ENCODE measurements around the gene SIPA1L3. TPM values are rescaled to one million over a fixed set of nuclear protein-coding genes. Genes with fewer than 3 reads are reported as not detected.

SIPA1L3 gene
- total RNA-seq, 2 experiments from 2014 or later, result 8.9 to 9.8 TPM

DNA sequence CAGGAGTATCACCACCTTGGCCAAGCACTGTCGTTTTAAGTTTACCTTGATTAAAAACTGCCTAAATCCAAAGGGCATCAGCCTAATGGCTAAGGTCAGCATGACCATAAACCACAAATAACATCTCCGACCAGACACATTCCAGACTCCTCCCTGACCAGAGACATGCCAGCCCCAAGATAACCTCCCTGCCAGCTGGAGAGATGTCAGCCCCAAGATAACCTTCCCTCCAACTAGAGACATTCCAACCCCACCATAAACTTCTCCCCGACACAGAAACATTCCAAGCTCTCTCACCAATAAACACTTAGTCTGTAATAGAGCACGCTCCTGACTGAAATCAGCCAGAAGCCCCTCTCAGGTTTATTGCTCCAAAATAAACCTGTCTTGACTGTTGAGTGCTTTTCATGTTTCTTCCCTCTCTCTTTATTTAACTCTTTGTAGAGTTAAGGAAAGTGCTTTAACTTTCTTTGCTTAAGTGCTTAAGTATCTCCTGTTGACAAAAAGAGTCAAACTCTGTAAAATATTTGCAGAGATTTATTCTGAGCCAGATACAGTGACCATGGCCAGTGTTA, 37.2 kb upstream of the SIPA1L3 start:
- DNase-seq, result no peak
- Mint-ChIP-seq H3K4me3 (no peak overlapping the region), H3K9me3 (no peaks in the 10 kb centered on the region), H3K36me3 (ENCODE audit: low read depth) (no peaks in the 10 kb centered on the region), H3K4me1 (ENCODE audit: low read depth) (no peaks in the 10 kb centered on the region), H3K27me3 (peaks cover 10% of the 10 kb centered on the region), H3K27ac (no peak overlapping the region)
- POLR2A ChIA-PET, result no interaction called here
- TF ChIP-seq, protein P1, sequence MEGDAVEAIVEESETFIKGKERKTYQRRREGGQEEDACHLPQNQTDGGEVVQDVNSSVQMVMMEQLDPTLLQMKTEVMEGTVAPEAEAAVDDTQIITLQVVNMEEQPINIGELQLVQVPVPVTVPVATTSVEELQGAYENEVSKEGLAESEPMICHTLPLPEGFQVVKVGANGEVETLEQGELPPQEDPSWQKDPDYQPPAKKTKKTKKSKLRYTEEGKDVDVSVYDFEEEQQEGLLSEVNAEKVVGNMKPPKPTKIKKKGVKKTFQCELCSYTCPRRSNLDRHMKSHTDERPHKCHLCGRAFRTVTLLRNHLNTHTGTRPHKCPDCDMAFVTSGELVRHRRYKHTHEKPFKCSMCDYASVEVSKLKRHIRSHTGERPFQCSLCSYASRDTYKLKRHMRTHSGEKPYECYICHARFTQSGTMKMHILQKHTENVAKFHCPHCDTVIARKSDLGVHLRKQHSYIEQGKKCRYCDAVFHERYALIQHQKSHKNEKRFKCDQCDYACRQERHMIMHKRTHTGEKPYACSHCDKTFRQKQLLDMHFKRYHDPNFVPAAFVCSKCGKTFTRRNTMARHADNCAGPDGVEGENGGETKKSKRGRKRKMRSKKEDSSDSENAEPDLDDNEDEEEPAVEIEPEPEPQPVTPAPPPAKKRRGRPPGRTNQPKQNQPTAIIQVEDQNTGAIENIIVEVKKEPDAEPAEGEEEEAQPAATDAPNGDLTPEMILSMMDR (IDR thresholded peaks at IDR 0.05), result no peak
- intact Hi-C loops (cut with micrococcal nuclease), result no loop called here
- CTCF ChIA-PET, result no interaction called here
- no peak for ATAC-seq

DNA sequence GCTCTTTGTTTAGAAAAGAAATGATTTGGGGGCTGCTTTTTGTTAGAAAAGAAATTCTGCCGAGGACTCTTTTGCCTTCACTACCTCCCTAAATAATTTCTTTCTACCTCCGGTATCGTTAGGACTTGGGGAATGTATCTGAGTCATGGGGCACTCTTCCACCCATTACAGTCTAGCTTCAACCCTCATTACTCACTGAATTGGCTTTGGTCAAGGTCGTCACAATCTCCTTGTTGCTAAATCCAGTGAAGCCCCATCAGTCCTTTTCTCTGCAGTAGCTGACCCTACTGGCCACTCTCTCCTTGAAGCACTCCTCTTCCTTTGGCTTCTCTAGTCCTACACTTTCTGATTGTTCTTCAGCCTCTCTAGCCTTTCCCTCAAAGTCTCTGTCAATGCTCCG, 34.6 kb upstream of the SIPA1L3 start:
- POLR2A ChIA-PET, result no interaction called here

GRCh38 chr19:37874784-37875183, 32.2 kb upstream of the SIPA1L3 start:
- ChIA-PET POLR2A (no interaction called here), CTCF (no interaction called here)
- Mint-ChIP-seq H3K9me3 (no peaks in the 10 kb centered on the region), H3K27ac (no peak overlapping the region), H3K27me3 (peaks cover 7% of the 10 kb centered on the region), H3K4me3 (no peak overlapping the region), H3K4me1 (ENCODE audit: low read depth) (no peaks in the 10 kb centered on the region), H3K36me3 (ENCODE audit: low read depth) (no peaks in the 10 kb centered on the region)
- intact Hi-C loops (cut with micrococcal nuclease), result no loop called here
- TF ChIP-seq, protein P1 (IDR thresholded peaks at IDR 0.05), result no peak
- DNase-seq, result no peak
- ATAC-seq, result no peak

More for the DNA sequence above, 34.6 kb upstream of the SIPA1L3 start:
- Mint-ChIP-seq H3K4me1 (ENCODE audit: low read depth) (no peaks in the 10 kb centered on the region), H3K9me3 (no peaks in the 10 kb centered on the region), H3K36me3 (ENCODE audit: low read depth) (no peaks in the 10 kb centered on the region), H3K27ac (no peak overlapping the region), H3K27me3 (peaks cover 10% of the 10 kb centered on the region), H3K4me3 (no peak overlapping the region)
- intact Hi-C loops (cut with micrococcal nuclease), result no loop called here
- TF ChIP-seq, protein P1 (IDR thresholded peaks at IDR 0.05), result no peak
- DNase-seq (no peak), ATAC-seq (no peak)
- CTCF ChIA-PET, result no interaction called here

- ChIA-PET CTCF (interaction anchor here (1.3 kb wide), 1 partner anchor 27 kb away, joined by 4 read pairs; no protein-coding TSS in a partner anchor), POLR2A (no interaction called here)
- TF ChIP-seq, protein P1 (IDR thresholded peaks at IDR 0.05), result no peak
- no peaks in the 10 kb centered on the region for H3K9me3 Mint-ChIP-seq
- intact Hi-C loops (cut with micrococcal nuclease), result no loop called here
- ATAC-seq (no peak), DNase-seq (no peak)
- H3K27me3 Mint-ChIP-seq, result peaks cover 3% of the 10 kb centered on the region
- no peak overlapping the region for H3K27ac Mint-ChIP-seq
- H3K4me3 Mint-ChIP-seq, result no peak overlapping the region
- H3K4me1 Mint-ChIP-seq (ENCODE audit: low read depth), result no peaks in the 10 kb centered on the region
- no peaks in the 10 kb centered on the region for H3K36me3 Mint-ChIP-seq (ENCODE audit: low read depth)
These were observed 31.0 kb upstream of the SIPA1L3 start for GRCh38 chr19:37876032-37876431.

DNA sequence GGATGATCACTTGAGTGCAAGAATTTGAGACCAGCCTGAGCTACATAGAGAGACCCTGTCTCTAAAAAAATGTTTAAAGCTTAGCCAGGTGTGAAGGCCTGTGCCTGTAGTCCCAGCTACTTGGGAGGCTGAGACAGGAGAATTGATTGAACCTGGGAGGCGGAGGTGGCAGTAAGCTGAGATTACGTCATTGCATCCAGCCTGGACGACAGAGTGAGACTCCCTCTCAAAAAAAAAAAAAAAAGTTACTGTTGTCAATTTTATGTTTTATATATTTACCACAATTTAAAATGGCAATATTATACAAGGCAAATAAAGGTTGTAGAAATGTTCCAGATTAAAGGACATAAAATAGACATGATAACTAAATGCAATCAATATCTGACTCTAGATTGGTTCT, 29.9 kb upstream of the SIPA1L3 start:
- no peak overlapping the region for H3K27ac Mint-ChIP-seq
- peaks cover 3% of the 10 kb centered on the region for H3K27me3 Mint-ChIP-seq
- ATAC-seq (no peak), DNase-seq (no peak)
- no peaks in the 10 kb centered on the region for H3K36me3 Mint-ChIP-seq (ENCODE audit: low read depth)
- TF ChIP-seq, protein P1 (IDR thresholded peaks at IDR 0.05), result no peak
- POLR2A ChIA-PET, result no interaction called here
- H3K4me3 Mint-ChIP-seq, result no peak overlapping the region
- CTCF ChIA-PET, result interaction anchor here (1.3 kb wide), 1 partner anchor 26 kb away, joined by 4 read pairs; no protein-coding TSS in a partner anchor
- peaks cover 5% of the 10 kb centered on the region for H3K9me3 Mint-ChIP-seq
- intact Hi-C loops (cut with micrococcal nuclease), result no loop called here
- H3K4me1 Mint-ChIP-seq (ENCODE audit: low read depth), result no peaks in the 10 kb centered on the region

Data from activated CD8-positive, alpha-beta T cell treated with anti-CD3 and anti-CD28 coated beads for 36 hours (primary cell).